Mesendoderm (in vitro differentiated cells): ENCODE measurements around the gene CCDC73.
A peak's percentile ranks its signal among the peaks of the same experiment; 100 is the strongest.

ENCODE experiments used
- DNase-seq: peaks from one replicate; pipeline ENCODE4 v3.0.0; 2013
- H2AK5ac ChIP-seq: 2 replicates; pipeline ENCODE4 v1.6.1; 2013; ENCODE audit warnings: low read length, inconsistent platforms
- H2BK120ac ChIP-seq: 2 replicates; pipeline ENCODE4 v1.6.1; 2013; ENCODE audit warnings: low read depth, mild to moderate bottlenecking, low read length, moderate library complexity, mixed read lengths
- H2BK15ac ChIP-seq: replicated peaks from 2 replicates; pipeline ENCODE4 v1.6.1; 2013; ENCODE audit warnings: low read depth, mild to moderate bottlenecking, moderate library complexity
- H2BK5ac ChIP-seq: 2 replicates; pipeline ENCODE4 v1.6.1; 2013; ENCODE audit warnings: low read length, inconsistent platforms
- H3K18ac ChIP-seq: 2 replicates; pipeline ENCODE4 v1.6.1; 2013; ENCODE audit warnings: mild to moderate bottlenecking, low read length, mixed read lengths
- H3K23ac ChIP-seq: one replicate; pipeline ENCODE4 v1.6.1; 2013; ENCODE audit warnings: low read length
- H3K27ac ChIP-seq: 2 replicates; pipeline ENCODE4 v1.5.1; 2013; ENCODE audit warnings: low read depth, mild to moderate bottlenecking, inconsistent platforms, low read length, moderate library complexity
- H3K27me3 ChIP-seq: 2 replicates; pipeline ENCODE4 v1.6.1; 2013; ENCODE audit warnings: low read length, control low read depth, mild to moderate bottlenecking, inconsistent platforms; ENCODE audit not compliant: insufficient read depth, poor library complexity
- H3K36me3 ChIP-seq: 2 replicates; pipeline ENCODE4 v1.6.1; 2013; ENCODE audit warnings: low read length, inconsistent platforms; ENCODE audit not compliant: control insufficient read depth, insufficient read depth
- H3K4ac ChIP-seq: one replicate; pipeline ENCODE4 v1.6.1; 2013; ENCODE audit warnings: low read depth, mild to moderate bottlenecking, low read length, moderate library complexity
- H3K4me1 ChIP-seq: 2 replicates; pipeline ENCODE4 v1.6.1; 2013; ENCODE audit warnings: low read depth, low read length, inconsistent platforms; ENCODE audit not compliant: control insufficient read depth
- H3K4me2 ChIP-seq: 2 replicates; pipeline ENCODE4 v1.6.1; 2013; ENCODE audit warnings: low read length
- H3K4me3 ChIP-seq: 2 replicates; pipeline ENCODE4 v1.5.1; 2013; ENCODE audit warnings: mild to moderate bottlenecking, low read length
- H3K56ac ChIP-seq: one replicate; pipeline ENCODE4 v1.6.1; 2013; ENCODE audit warnings: low read length
- H3K79me1 ChIP-seq: 2 replicates; pipeline ENCODE4 v1.6.1; 2013; ENCODE audit warnings: low read length, inconsistent platforms
- H3K79me2 ChIP-seq: 2 replicates; pipeline ENCODE4 v1.6.1; 2013; ENCODE audit warnings: mild to moderate bottlenecking, low read length; ENCODE audit not compliant: control insufficient read depth, insufficient read depth
- H3K9ac ChIP-seq: 2 replicates; pipeline ENCODE4 v1.6.1; 2013; ENCODE audit warnings: low read length, inconsistent platforms
- H4K5ac ChIP-seq: one replicate; pipeline ENCODE4 v1.6.1; 2013; ENCODE audit warnings: low read length
- H4K8ac ChIP-seq: one replicate; pipeline ENCODE4 v1.6.1; 2013; ENCODE audit warnings: low read depth, mild to moderate bottlenecking, control low read depth, low read length, moderate library complexity
- WGBS: extraction: QIAGEN DNeasy Blood & Tissue Kit; methylation state at CpG from one replicate; pipeline ENCODE4 v1.1.7; 2013; ENCODE audit warnings: low lambda C conversion rate, missing lambda C conversion rate; ENCODE audit not compliant: insufficient coverage; ENCODE audit errors: extremely low coverage; 5-methylcytosine and 5-hydroxymethylcytosine counted together

CCDC73 gene

GRCh38 chr11:32563600-32563959 lies 230.9 kb downstream of the CCDC73 start:
- Histone ChIP-seq H3K4me3 (no peak overlapping the region), H3K4me1 (no peaks in the 10 kb centered on the region), H3K27ac (no peak overlapping the region), H3K23ac (no peak overlapping the region), H4K8ac (no peak overlapping the region), H2BK5ac (no peak overlapping the region), H3K4me2 (no peak overlapping the region), H3K4ac (no peak overlapping the region), H3K36me3 (no peaks in the 10 kb centered on the region), H2AK5ac (no peak overlapping the region), H2BK15ac (no peak overlapping the region), H3K79me1 (no peaks in the 10 kb centered on the region), H2BK120ac (no peak overlapping the region), H3K79me2 (no peaks in the 10 kb centered on the region), H3K9ac (no peak overlapping the region), H3K56ac (no peak overlapping the region), H4K5ac (no peak overlapping the region), H3K27me3 (no peaks in the 10 kb centered on the region), H3K18ac (no peak overlapping the region)
- WGBS, result no CpG with 5 or more reads among the region's 3 CpGs
- DNase-seq, result no peak

DNA sequence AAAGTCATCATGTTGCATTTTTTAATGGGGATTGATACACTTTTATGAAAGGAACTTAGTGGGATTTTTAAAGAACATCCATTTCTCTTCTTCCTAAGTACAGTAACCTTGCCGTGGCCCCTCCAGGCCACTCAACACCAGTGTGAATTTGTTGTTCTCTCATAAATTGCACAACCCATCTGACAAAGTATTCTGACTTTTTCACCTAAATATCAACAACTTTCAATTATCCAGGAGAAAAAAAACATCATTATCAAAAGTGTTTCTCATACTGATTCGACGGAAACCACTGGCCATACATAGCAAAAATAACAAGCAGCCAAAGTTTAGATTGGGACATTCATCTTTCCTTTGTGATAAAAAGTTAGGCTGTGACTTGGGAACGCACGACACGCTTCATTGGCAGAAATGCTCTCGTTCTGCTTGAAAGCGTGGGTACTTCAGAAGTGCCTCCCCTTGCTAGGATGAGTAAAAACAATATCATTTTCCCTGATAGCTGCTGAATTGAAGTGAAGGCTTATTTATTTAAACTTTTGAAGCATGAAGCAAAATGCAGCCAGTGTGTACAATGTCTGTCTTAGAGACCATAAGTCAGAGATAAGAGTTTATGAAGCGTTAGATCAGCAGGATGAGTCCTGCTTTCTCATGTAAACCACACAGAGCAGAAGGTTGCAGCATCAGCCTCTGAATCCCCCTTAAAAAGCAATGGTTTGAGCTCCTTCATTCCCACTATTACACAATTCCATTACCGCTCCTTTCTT lies 231.4 kb downstream of the CCDC73 start:
- no peaks in the 10 kb centered on the region for H3K36me3 ChIP-seq
- H3K4me3 ChIP-seq, result no peak overlapping the region
- no peak overlapping the region for H4K8ac ChIP-seq
- no peak for DNase-seq
- H2BK120ac ChIP-seq, result no peak overlapping the region
- H3K27ac ChIP-seq, result no peak overlapping the region
- no peak overlapping the region for H3K18ac ChIP-seq
- H2BK5ac ChIP-seq, result no peak overlapping the region
- H2AK5ac ChIP-seq, result no peak overlapping the region
- H3K9ac ChIP-seq, result no peak overlapping the region
- H3K23ac ChIP-seq, result no peak overlapping the region
- no peak overlapping the region for H2BK15ac ChIP-seq
- H3K56ac ChIP-seq, result no peak overlapping the region
- no peaks in the 10 kb centered on the region for H3K27me3 ChIP-seq
- H3K4ac ChIP-seq, result no peak overlapping the region
- H3K4me1 ChIP-seq, result no peaks in the 10 kb centered on the region
- H3K4me2 ChIP-seq, result no peak overlapping the region
- H3K79me2 ChIP-seq, result no peaks in the 10 kb centered on the region
- no CpG with 5 or more reads among the region's 10 CpGs for WGBS
- H4K5ac ChIP-seq, result no peak overlapping the region
- no peaks in the 10 kb centered on the region for H3K79me1 ChIP-seq

DNA sequence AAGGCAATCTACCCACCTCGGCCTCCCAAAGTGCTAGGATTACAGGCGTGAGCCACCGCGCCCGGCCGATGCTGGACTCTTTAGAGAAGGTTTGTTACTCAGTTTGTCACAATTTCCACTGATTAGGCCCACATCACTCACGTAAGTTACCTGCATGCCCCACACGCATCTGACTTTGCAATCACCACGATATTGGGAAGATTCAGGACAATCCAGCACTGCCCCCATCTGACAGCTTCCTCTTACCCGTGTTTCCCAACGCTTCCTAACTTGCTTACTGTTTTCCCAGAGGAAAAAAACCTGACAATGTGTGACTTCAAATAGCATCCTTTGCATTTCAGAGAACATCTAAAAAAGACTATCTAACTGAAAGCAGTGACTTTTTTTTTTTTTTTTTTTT lies 232.6 kb downstream of the CCDC73 start:
- H3K79me1 ChIP-seq, result no peaks in the 10 kb centered on the region
- no peak overlapping the region for H3K56ac ChIP-seq
- no peaks in the 10 kb centered on the region for H3K79me2 ChIP-seq
- H3K27me3 ChIP-seq, result no peaks in the 10 kb centered on the region
- no peak overlapping the region for H4K5ac ChIP-seq
- H3K4me3 ChIP-seq, result no peak overlapping the region
- H2BK120ac ChIP-seq, result no peak overlapping the region
- whole genome bisulfite sequencing, result no CpG with 5 or more reads among the region's 11 CpGs
- H3K9ac ChIP-seq, result no peak overlapping the region
- no peak overlapping the region for H3K4me2 ChIP-seq
- H3K36me3 ChIP-seq, result no peaks in the 10 kb centered on the region
- DNase-seq, result peak; percentile 30
- no peak overlapping the region for H3K18ac ChIP-seq
- H3K23ac ChIP-seq, result no peak overlapping the region
- no peak overlapping the region for H2BK15ac ChIP-seq
- no peak overlapping the region for H3K27ac ChIP-seq
- no peaks in the 10 kb centered on the region for H3K4me1 ChIP-seq
- H2BK5ac ChIP-seq, result no peak overlapping the region
- no peak overlapping the region for H2AK5ac ChIP-seq
- no peak overlapping the region for H4K8ac ChIP-seq
- H3K4ac ChIP-seq, result no peak overlapping the region

- Histone ChIP-seq H4K8ac (no peak overlapping the region), H3K27ac (no peak overlapping the region), H2BK15ac (no peak overlapping the region), H3K18ac (no peak overlapping the region), H3K79me2 (no peaks in the 10 kb centered on the region), H3K4me2 (no peak overlapping the region), H2BK120ac (no peak overlapping the region), H3K36me3 (no peaks in the 10 kb centered on the region), H3K4me1 (no peaks in the 10 kb centered on the region), H2BK5ac (no peak overlapping the region), H3K23ac (no peak overlapping the region), H3K9ac (no peak overlapping the region), H3K27me3 (no peaks in the 10 kb centered on the region), H3K4me3 (no peak overlapping the region), H3K4ac (no peak overlapping the region), H3K56ac (no peak overlapping the region), H3K79me1 (no peaks in the 10 kb centered on the region), H4K5ac (no peak overlapping the region), H2AK5ac (no peak overlapping the region)
- peak; percentile 10 for DNase-seq
- no CpG with 5 or more reads among the region's 7 CpGs for WGBS
Measured at GRCh38 chr11:32555895-32556294, 238.6 kb downstream of the CCDC73 start.

DNA sequence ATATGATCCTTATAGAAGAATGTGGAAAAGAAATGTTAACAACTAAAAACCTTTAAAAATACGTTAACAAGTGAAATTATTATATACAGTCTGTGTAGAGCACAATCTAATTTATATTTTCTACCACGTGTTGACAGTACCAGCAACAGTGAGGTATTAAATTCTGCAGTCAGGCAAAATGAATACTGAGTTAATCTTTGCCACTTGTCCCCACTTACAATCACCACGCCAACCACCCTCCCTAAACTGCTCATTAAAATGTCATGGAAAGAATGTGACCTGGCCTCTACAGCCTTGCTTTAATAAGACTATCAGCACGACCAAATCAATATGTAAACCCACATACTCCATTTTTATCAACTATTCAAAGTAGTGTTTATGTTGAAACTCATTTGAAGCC lies 239.4 kb downstream of the CCDC73 start:
- Histone ChIP-seq H3K27me3 (no peaks in the 10 kb centered on the region), H2BK15ac (no peak overlapping the region), H3K4me2 (no peak overlapping the region), H2BK5ac (no peak overlapping the region), H3K18ac (no peak overlapping the region), H3K79me1 (no peaks in the 10 kb centered on the region), H4K8ac (no peak overlapping the region), H2BK120ac (no peak overlapping the region), H3K9ac (no peak overlapping the region), H3K4me3 (no peak overlapping the region), H3K36me3 (no peaks in the 10 kb centered on the region), H3K23ac (no peak overlapping the region), H3K27ac (no peak overlapping the region), H2AK5ac (no peak overlapping the region), H3K56ac (no peak overlapping the region), H3K4ac (no peak overlapping the region), H3K79me2 (no peaks in the 10 kb centered on the region), H4K5ac (no peak overlapping the region), H3K4me1 (no peaks in the 10 kb centered on the region)
- WGBS, result no CpG with 5 or more reads among the region's 4 CpGs
- no peak for DNase-seq
